ENCODE data around the gene PROB1. TPM values are rescaled to one million over a fixed set of nuclear protein-coding genes. Genes with fewer than 3 reads are reported as not detected.

The PROB1 gene
- total and polyA plus RNA-seq, 9 of the 15 experiments (the other 6 are each of a cell fraction or from before 2014, with no cell fraction given), result 0.01 to 1.8 (median 0.47) TPM

DNA sequence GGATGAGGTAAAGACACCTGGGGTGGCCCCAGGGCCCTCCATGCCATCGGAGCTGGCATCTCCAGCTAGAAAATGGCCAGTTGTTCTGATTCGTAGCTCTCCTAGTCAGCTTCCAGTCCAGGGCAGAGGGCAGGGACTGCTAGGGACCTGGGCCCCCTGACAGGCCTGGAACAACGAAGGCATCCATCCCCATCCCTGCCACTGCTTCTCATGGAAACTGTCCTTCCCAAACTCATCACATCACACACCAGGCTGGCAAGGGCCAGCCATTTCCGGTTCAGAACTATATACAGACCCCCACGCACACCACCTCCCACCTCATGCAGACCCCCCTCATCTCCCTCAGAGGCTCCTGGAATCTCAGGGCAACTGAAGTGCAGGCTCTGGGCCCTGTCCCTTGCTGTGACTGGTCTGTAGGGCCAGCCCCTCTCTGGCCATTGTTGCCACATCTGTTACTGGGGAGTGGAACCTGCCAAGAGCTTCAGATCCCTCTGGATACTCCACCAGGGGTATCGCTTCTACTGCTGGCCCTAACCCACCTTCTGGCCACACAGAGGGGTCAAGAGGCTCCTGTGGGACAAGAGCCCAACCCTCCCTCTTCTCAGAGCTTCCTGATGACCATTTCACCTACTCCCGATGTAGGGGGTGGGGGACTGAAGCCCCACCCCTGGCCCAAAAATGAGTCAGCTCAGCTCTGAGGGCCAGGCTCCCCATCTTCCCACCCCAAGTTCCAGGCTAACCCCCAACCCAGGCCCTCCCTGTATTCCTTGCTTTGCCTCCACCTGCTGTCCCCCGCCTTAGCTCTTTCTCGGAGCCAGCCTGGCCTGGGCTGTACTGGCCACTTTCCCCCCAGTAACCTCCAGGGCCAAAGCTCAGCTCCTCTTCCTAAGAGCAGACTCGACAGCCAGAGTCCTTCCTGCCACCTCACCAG lies 4.0 kb downstream of the PROB1 start:
- no peak for DNase-seq (ENCODE audit: extremely low read depth in 1 of 4, low spot score in 3 of 4)
- no peak overlapping the region for H3K4me3 ChIP-seq
- intact Hi-C loops (cut with micrococcal nuclease), result no loop called here

More for the DNA sequence above, 4.0 kb downstream of the PROB1 start:
- Histone ChIP-seq H3K36me3 (ENCODE audit: control insufficient read depth, insufficient read depth, low read length) (no peaks in the 10 kb centered on the region), H3K27ac (ENCODE audit: extremely low read depth, low read depth, low read length) (no peak overlapping the region), H3K9me3 (replicated peaks; ENCODE audit: control insufficient read depth, insufficient read depth, low read depth, low read length) (no peaks in the 10 kb centered on the region; the same call in none of the 2 replicates), H3K4me2 (ENCODE audit: insufficient read depth, low read length) (no peak overlapping the region), H3K9me1 (ENCODE audit: control insufficient read depth, insufficient read depth, low read length) (no peaks in the 10 kb centered on the region), H4K20me1 (replicated peaks; ENCODE audit: control insufficient read depth, insufficient read depth, low read length) (no peaks in the 10 kb centered on the region), H3K4me1 (replicated peaks in 1 of 2; ENCODE audit: control insufficient read depth in 2 of 2, insufficient read depth in 2 of 2, low read length in 2 of 2) (peaks cover under 1 to 20% of the 10 kb centered on the region in 2 experiments; a peak in 3 of 5 replicates), H3K9ac (ENCODE audit: insufficient read depth in 1 of 2, low read depth in 2 of 2, low read length in 2 of 2) (peak overlapping the region in 1 of 2 experiments; percentile 55; a peak in 1 of 4 replicates), H2AFZ (ENCODE audit: low read depth, low read length) (no peak overlapping the region), H3K27me3 (ENCODE audit: control insufficient read depth in 2 of 2, insufficient read depth in 2 of 2, low read length in 2 of 2) (no peaks in the 10 kb centered on the region), H3K79me2 (ENCODE audit: control insufficient read depth, insufficient read depth, low read length) (no peaks in the 10 kb centered on the region)
- ChIA-PET CTCF (ENCODE audit: low intra/inter-chr PET ratio) (no interaction called here), POLR2A (interaction anchor here (0.5 to 0.7 kb wide), 3 partner anchors 18 to 385 kb away, joined by 3 read pairs; no protein-coding TSS in a partner anchor)
- BruUV-seq (replicated peaks), result no TSS peak
- 33% methylated on average over 8 of the region's 10 CpGs for WGBS (ENCODE audit: insufficient coverage, low coverage, missing lambda C conversion rate)
- TF ChIP-seq TRIM28 (IDR thresholded peaks at IDR 0.05), result no peak
- TF ChIP-seq, protein P1, sequence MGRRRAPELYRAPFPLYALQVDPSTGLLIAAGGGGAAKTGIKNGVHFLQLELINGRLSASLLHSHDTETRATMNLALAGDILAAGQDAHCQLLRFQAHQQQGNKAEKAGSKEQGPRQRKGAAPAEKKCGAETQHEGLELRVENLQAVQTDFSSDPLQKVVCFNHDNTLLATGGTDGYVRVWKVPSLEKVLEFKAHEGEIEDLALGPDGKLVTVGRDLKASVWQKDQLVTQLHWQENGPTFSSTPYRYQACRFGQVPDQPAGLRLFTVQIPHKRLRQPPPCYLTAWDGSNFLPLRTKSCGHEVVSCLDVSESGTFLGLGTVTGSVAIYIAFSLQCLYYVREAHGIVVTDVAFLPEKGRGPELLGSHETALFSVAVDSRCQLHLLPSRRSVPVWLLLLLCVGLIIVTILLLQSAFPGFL (CRISPR knock-in tag; IDR thresholded peaks at IDR 0.05), result no peak
- in situ Hi-C loops (cut with MboI), result no loop called here
- FAIRE-seq (no peak), ATAC-seq (no peak)
